ENCODE data around the gene OR5H2. TPM values are rescaled to one million over a fixed set of nuclear protein-coding genes. Genes with fewer than 3 reads are reported as not detected.

OR5H2 gene
- total RNA-seq, 1 experiment from 2014 or later, result not detected

DNA sequence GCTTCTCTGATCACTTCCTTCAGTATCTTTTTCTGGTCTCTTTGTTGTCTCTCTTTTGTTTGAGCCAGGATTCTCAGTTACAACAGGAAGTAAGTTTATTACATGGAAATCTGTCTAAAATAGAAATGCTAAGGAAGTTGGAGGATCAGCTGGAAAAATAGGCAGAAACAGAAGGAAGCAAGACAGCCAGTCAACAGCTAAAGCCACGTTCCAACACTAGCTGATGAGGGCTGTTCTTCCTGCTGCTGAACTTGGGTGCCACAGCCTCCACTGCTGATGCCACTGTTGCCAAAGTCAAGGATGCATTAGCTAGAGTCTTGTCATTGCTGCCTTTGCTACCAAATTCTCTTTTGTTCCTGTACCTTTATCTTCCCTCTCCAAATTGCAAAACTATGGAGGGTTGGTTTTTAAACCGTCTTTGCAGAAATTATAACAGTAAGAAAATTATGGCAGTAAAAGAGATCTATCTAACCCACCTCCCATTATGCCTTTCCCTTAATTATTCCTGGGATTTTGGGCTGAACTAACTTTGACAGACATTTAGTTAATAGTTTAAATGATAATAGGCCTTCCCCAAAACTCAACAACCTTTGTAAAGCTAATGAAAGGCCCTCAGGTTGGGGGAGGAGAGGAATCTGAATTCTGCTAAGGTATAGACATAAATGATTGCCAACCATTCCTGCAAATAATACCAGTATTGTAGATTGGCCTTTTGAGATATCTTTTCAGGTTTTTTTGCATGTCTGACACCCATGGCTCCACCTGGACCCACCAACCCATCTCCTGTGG lies 44.0 kb downstream of the OR5H2 start (continued):
- TF ChIP-seq, protein P1, sequence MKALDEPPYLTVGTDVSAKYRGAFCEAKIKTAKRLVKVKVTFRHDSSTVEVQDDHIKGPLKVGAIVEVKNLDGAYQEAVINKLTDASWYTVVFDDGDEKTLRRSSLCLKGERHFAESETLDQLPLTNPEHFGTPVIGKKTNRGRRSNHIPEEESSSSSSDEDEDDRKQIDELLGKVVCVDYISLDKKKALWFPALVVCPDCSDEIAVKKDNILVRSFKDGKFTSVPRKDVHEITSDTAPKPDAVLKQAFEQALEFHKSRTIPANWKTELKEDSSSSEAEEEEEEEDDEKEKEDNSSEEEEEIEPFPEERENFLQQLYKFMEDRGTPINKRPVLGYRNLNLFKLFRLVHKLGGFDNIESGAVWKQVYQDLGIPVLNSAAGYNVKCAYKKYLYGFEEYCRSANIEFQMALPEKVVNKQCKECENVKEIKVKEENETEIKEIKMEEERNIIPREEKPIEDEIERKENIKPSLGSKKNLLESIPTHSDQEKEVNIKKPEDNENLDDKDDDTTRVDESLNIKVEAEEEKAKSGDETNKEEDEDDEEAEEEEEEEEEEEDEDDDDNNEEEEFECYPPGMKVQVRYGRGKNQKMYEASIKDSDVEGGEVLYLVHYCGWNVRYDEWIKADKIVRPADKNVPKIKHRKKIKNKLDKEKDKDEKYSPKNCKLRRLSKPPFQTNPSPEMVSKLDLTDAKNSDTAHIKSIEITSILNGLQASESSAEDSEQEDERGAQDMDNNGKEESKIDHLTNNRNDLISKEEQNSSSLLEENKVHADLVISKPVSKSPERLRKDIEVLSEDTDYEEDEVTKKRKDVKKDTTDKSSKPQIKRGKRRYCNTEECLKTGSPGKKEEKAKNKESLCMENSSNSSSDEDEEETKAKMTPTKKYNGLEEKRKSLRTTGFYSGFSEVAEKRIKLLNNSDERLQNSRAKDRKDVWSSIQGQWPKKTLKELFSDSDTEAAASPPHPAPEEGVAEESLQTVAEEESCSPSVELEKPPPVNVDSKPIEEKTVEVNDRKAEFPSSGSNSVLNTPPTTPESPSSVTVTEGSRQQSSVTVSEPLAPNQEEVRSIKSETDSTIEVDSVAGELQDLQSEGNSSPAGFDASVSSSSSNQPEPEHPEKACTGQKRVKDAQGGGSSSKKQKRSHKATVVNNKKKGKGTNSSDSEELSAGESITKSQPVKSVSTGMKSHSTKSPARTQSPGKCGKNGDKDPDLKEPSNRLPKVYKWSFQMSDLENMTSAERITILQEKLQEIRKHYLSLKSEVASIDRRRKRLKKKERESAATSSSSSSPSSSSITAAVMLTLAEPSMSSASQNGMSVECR (CRISPR knock-in tag; IDR thresholded peaks at IDR 0.05; ENCODE audit: borderline replicate concordance), result no peak
- TF ChIP-seq PRRX2 (CRISPR knock-in tag; IDR thresholded peaks at IDR 0.05) (no peak), NR1H2 (CRISPR knock-in tag; IDR thresholded peaks at IDR 0.05) (no peak), ZBTB21 (CRISPR knock-in tag; IDR thresholded peaks at IDR 0.05; ENCODE audit: borderline replicate concordance) (no peak)
- TF ChIP-seq, protein P2, sequence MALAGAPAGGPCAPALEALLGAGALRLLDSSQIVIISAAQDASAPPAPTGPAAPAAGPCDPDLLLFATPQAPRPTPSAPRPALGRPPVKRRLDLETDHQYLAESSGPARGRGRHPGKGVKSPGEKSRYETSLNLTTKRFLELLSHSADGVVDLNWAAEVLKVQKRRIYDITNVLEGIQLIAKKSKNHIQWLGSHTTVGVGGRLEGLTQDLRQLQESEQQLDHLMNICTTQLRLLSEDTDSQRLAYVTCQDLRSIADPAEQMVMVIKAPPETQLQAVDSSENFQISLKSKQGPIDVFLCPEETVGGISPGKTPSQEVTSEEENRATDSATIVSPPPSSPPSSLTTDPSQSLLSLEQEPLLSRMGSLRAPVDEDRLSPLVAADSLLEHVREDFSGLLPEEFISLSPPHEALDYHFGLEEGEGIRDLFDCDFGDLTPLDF (CRISPR knock-in tag; IDR thresholded peaks at IDR 0.05), result no peak

DNA sequence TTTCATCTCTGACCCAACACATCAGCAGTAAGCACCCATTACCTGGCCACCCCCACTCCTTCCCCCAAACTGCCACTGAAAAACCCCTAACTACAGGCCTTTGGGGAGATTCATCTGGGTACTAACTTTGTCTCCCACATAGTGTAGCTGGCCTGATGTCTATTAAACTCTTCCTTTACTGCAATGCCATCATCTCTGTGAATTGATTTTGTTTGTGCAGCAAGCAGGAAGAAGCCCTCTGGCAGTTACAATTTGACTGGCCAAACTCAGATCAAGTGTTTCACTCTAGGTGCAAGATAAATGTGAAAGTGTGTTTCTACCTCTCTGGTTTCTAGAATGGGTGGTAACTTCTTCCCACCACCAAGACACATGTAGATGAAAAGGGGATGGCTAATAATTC lies 44.6 kb downstream of the OR5H2 start:
- peaks cover 68% of the 10 kb centered on the region for H3K4me1 Mint-ChIP-seq
- no peak for DNase-seq (ENCODE audit: low spot score)
- POLR2A ChIA-PET, result no interaction called here
- no peaks in the 10 kb centered on the region for H3K27me3 Mint-ChIP-seq (ENCODE audit: low read depth)
- H3K9me3 Mint-ChIP-seq, result no peaks in the 10 kb centered on the region
- CTCF ChIA-PET, result interaction anchor here (1.2 to 1.4 kb wide), 2 partner anchors 17 to 162 kb away, joined by 3 to 7 read pairs; no protein-coding TSS in a partner anchor
- ATAC-seq, result peak; percentile 5; the same call in 1 of the 2 replicates
- H3K4me3 Mint-ChIP-seq, result peak overlapping the region; percentile 54
- peaks cover 5% of the 10 kb centered on the region; the same call in 1 of the 2 replicates for H3K36me3 Mint-ChIP-seq
- peak overlapping the region; percentile 96 for H3K27ac Mint-ChIP-seq
- TF ChIP-seq, protein P3, sequence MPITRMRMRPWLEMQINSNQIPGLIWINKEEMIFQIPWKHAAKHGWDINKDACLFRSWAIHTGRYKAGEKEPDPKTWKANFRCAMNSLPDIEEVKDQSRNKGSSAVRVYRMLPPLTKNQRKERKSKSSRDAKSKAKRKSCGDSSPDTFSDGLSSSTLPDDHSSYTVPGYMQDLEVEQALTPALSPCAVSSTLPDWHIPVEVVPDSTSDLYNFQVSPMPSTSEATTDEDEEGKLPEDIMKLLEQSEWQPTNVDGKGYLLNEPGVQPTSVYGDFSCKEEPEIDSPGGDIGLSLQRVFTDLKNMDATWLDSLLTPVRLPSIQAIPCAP (CRISPR knock-in tag; IDR thresholded peaks at IDR 0.05), result no peak
- TF ChIP-seq SP1 (CRISPR knock-in tag; conservative IDR thresholded peaks at IDR 0.05) (no peak), ZNF138 (CRISPR knock-in tag; conservative IDR thresholded peaks at IDR 0.05) (no peak)
- TF ChIP-seq, protein P4, sequence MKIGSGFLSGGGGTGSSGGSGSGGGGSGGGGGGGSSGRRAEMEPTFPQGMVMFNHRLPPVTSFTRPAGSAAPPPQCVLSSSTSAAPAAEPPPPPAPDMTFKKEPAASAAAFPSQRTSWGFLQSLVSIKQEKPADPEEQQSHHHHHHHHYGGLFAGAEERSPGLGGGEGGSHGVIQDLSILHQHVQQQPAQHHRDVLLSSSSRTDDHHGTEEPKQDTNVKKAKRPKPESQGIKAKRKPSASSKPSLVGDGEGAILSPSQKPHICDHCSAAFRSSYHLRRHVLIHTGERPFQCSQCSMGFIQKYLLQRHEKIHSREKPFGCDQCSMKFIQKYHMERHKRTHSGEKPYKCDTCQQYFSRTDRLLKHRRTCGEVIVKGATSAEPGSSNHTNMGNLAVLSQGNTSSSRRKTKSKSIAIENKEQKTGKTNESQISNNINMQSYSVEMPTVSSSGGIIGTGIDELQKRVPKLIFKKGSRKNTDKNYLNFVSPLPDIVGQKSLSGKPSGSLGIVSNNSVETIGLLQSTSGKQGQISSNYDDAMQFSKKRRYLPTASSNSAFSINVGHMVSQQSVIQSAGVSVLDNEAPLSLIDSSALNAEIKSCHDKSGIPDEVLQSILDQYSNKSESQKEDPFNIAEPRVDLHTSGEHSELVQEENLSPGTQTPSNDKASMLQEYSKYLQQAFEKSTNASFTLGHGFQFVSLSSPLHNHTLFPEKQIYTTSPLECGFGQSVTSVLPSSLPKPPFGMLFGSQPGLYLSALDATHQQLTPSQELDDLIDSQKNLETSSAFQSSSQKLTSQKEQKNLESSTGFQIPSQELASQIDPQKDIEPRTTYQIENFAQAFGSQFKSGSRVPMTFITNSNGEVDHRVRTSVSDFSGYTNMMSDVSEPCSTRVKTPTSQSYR (CRISPR knock-in tag; IDR thresholded peaks at IDR 0.05), result no peak

DNA sequence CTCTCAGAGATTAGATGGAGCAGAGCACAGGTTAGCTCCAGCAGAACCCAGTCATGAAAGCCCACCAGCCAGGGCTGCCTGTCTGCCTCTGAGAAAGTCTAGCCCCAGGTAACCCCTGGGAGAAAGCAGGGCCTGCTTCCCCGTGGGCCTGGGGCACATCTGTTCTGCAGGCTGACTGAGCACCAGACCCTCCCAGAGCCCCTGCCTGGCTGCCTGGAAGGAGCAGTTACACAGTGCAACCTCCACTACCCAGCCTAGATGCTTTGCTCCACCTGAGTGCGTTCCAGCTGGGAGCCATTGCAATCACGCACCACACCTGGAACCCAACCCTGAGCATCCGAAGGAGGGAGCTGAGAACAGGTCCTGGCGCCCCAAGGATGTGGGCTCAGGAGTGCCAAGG lies 46.6 kb downstream of the OR5H2 start:
- DNase-seq (ENCODE audit: low spot score), result no peak
- H3K27ac Mint-ChIP-seq, result no peak overlapping the region
- ChIA-PET POLR2A (interaction anchor here (1.0 kb wide), 1 partner anchor 11 kb away, joined by 3 read pairs; no protein-coding TSS in a partner anchor), CTCF (interaction anchor here (0.6 to 3.2 kb wide), 30 partner anchors 11 to 507 kb away, joined by 3 to 41 read pairs (median 4); partner anchors contain the start of genes CLDND1 and CRYBG3)
- no peaks in the 10 kb centered on the region for H3K36me3 Mint-ChIP-seq
- H3K4me3 Mint-ChIP-seq, result no peak overlapping the region
- H3K27me3 Mint-ChIP-seq (ENCODE audit: low read depth), result no peaks in the 10 kb centered on the region; the same call in 1 of the 2 replicates
- no peak for TF ChIP-seq FOXP1 (CRISPR knock-in tag; IDR thresholded peaks at IDR 0.05; ENCODE audit: borderline replicate concordance)
- H3K4me1 Mint-ChIP-seq, result peaks cover 60% of the 10 kb centered on the region
- ATAC-seq, result no peak
- H3K9me3 Mint-ChIP-seq, result no peaks in the 10 kb centered on the region

All from WTC11 (cell line).